Measurements from ENCODE around the gene MRRF. TPM values are rescaled to one million over a fixed set of nuclear protein-coding genes. Genes with fewer than 3 reads are reported as not detected.
"Not testable (repeated sequence)": the region's sequence is repeated elsewhere in the genome, so short reads cannot be mapped to it uniquely, and the experiment has no call there.

The MRRF gene
- total RNA-seq, 2 donors from 2014 or later: 16.9 to 36.8 TPM

- Histone ChIP-seq H3K4me1 (ENCODE audit: control insufficient read depth in 1 of 2, low read depth in 2 of 2) (no peaks in the 10 kb centered on the region), H3K36me3 (no peaks in the 10 kb centered on the region), H3K27ac (no peak overlapping the region), H3K4me3 (no peak overlapping the region), H3K9me3 (no peaks in the 10 kb centered on the region), H3K27me3 (replicated peaks; ENCODE audit: insufficient read depth) (no peaks in the 10 kb centered on the region)
- DNase-seq (ENCODE audit: low spot score): no peak
- no peak for ATAC-seq (ENCODE audit: insufficient number of reproducible peaks, low FRiP score, low read depth)
- no peak for TF ChIP-seq CTCF (IDR thresholded peaks at IDR 0.05)
Measured at GRCh38 chr9:122354536-122355199, 90.0 kb downstream of the MRRF start.

GRCh38 chr9:122355336-122355875, 90.7 kb downstream of the MRRF start:
- DNase-seq (ENCODE audit: low spot score): no peak
- Histone ChIP-seq H3K27me3 (replicated peaks; ENCODE audit: insufficient read depth) (no peaks in the 10 kb centered on the region), H3K4me1 (ENCODE audit: control insufficient read depth in 1 of 2, low read depth in 2 of 2) (no peaks in the 10 kb centered on the region), H3K27ac (no peak overlapping the region), H3K9me3 (no peaks in the 10 kb centered on the region), H3K36me3 (no peaks in the 10 kb centered on the region), H3K4me3 (no peak overlapping the region)
- ATAC-seq (ENCODE audit: insufficient number of reproducible peaks, low FRiP score, low read depth): no peak
- no peak for TF ChIP-seq CTCF (IDR thresholded peaks at IDR 0.05)

- H3K27ac ChIP-seq: no peak overlapping the region
- no peak for TF ChIP-seq CTCF (IDR thresholded peaks at IDR 0.05)
- ATAC-seq (ENCODE audit: insufficient number of reproducible peaks, low FRiP score, low read depth) (no peak), DNase-seq (ENCODE audit: low spot score) (no peak)
- H3K4me3 ChIP-seq: no peak overlapping the region
- H3K27me3 ChIP-seq (replicated peaks; ENCODE audit: insufficient read depth): no peaks in the 10 kb centered on the region
- H3K4me1 ChIP-seq (ENCODE audit: control insufficient read depth in 1 of 2, low read depth in 2 of 2): no peaks in the 10 kb centered on the region
- no peaks in the 10 kb centered on the region for H3K36me3 ChIP-seq
- H3K9me3 ChIP-seq: no peaks in the 10 kb centered on the region
Measured at GRCh38 chr9:122356627-122357026, 91.9 kb downstream of the MRRF start.

- no peak for DNase-seq (ENCODE audit: low spot score)
- no peak overlapping the region for H3K27ac ChIP-seq
- TF ChIP-seq CTCF (IDR thresholded peaks at IDR 0.05): no peak
Measured at GRCh38 chr9:122360891-122361290, 96.2 kb downstream of the MRRF start.

GRCh38 chr9:122363131-122363530, 98.4 kb downstream of the MRRF start:
- DNase-seq (ENCODE audit: low spot score); H3K27ac ChIP-seq; H3K36me3 ChIP-seq; H3K27me3 ChIP-seq (replicated peaks; ENCODE audit: insufficient read depth); H3K9me3 ChIP-seq; ATAC-seq (ENCODE audit: insufficient number of reproducible peaks, low FRiP score, low read depth); H3K4me1 ChIP-seq (ENCODE audit: control insufficient read depth in 1 of 2, low read depth in 2 of 2); H3K4me3 ChIP-seq: not testable (repeated sequence)

More at GRCh38 chr9:122360891-122361290, 96.2 kb downstream of the MRRF start:
- Histone ChIP-seq H3K9me3 (no peaks in the 10 kb centered on the region), H3K27me3 (replicated peaks; ENCODE audit: insufficient read depth) (no peaks in the 10 kb centered on the region), H3K36me3 (no peaks in the 10 kb centered on the region), H3K4me3 (no peak overlapping the region), H3K4me1 (ENCODE audit: control insufficient read depth in 1 of 2, low read depth in 2 of 2) (no peaks in the 10 kb centered on the region)
- ATAC-seq (ENCODE audit: insufficient number of reproducible peaks, low FRiP score, low read depth): no peak

Measured in thoracic aorta (tissue), 2 donors.